ENCODE results near the gene ZNF76. TPM values are rescaled to one million over a fixed set of nuclear protein-coding genes. Genes with fewer than 3 reads are reported as not detected.

ZNF76 gene
- polyA plus RNA-seq, 1 donor from 2014 or later: 26.3 TPM

DNA sequence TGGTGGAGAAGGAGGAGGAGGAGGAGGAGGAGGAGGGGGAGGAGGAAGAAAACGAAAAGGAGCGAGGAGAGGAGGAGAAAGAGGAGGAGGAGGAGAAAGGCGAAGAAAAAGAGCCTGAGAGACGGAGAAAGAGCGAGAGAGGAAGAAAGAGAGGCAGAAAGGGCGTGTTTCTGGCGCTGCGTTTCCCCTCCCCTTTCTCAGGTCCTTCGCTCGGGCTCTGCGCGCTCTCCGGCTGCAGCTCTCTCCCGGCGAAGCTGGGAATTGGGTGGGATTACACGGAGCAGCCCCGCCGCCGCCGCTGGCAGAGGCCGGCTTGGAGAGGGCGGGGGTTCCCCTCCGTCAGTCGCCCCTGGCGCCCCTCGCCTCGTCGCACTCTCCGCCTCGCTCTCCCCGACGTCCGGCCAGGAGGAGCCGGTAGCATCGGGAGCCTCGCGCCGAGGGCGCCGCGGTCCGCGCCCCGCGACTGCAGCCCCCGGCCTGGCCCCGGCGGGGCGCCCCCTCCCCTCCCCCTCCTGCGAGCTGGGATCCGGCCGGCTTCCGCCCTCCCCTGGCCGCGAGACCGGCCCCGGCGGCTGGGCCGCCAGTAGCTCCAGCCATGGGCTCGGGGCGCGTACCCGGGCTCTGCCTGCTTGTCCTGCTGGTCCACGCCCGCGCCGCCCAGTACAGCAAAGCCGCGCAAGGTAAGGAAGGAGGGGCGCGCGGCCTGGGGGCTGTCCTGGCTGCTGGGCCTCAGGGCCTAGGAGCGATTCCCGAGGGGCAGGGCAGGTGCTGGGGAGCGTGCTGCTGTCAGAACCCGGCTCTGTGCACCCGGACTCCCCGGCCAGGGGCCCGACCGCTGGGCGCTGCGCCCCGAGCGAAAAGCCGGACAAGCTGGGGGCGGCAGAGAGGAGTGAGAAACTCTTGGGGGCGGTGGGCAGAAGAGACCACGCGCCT, 45.4 kb upstream of the ZNF76 start, which contains the start of gene SCUBE3:
TSS of gene SCUBE3 (plus strand) at position 133 of the 933 bp plus-strand sequence. CDS start at position 596, 463 bp downstream.
- Histone ChIP-seq H2AFZ (ENCODE audit: low read depth, low read length) (peak within 1 kb of the TSS; percentile 84), H4K20me1 (ENCODE audit: insufficient read depth) (no peaks in the 10 kb centered on the region), H3K4me3 (ENCODE audit: low read length) (peak within 1 kb of the TSS; percentile 97), H3K27me3 (ENCODE audit: insufficient read depth, low read depth, low read length) (no peaks in the 10 kb centered on the region), H3F3A (ENCODE audit: insufficient read depth, low read length, poor library complexity, severe bottlenecking) (no peaks in the 10 kb centered on the region), H3K27ac (ENCODE audit: low read length) (peak within 1 kb of the TSS; percentile 92), H3K9ac (ENCODE audit: low read length) (peak within 1 kb of the TSS; percentile 88), H3K9me3 (ENCODE audit: low read length) (no peaks in the 10 kb centered on the region), H3K36me3 (ENCODE audit: insufficient read depth, low read length) (no peaks in the 10 kb centered on the region), H3K79me2 (replicated peaks; ENCODE audit: insufficient read depth, low read length) (peaks cover 43% of the 10 kb centered on the region), H3K4me2 (ENCODE audit: low read length) (peak within 1 kb of the TSS; percentile 92), H3K9me2 (ENCODE audit: insufficient read depth, low read length) (no peaks in the 10 kb centered on the region)
- peak; percentile 53 for TF ChIP-seq TAF1 (IDR thresholded peaks at IDR 0.05; ENCODE audit: low read depth)
- TF ChIP-seq REST (IDR thresholded peaks at IDR 0.05; ENCODE audit: borderline replicate concordance): peak; percentile 66
- TF ChIP-seq POLR2AphosphoS5 (IDR thresholded peaks at IDR 0.05): peak; percentile 70
- peak; percentile 60 for TF ChIP-seq MXI1 (conservative IDR thresholded peaks at IDR 0.05; ENCODE audit: poor library complexity, severe bottlenecking)
- TF ChIP-seq EZH2 (IDR thresholded peaks at IDR 0.05; ENCODE audit: borderline replicate concordance, insufficient read depth, low read length, poor library complexity, severe bottlenecking): no peak

DNA sequence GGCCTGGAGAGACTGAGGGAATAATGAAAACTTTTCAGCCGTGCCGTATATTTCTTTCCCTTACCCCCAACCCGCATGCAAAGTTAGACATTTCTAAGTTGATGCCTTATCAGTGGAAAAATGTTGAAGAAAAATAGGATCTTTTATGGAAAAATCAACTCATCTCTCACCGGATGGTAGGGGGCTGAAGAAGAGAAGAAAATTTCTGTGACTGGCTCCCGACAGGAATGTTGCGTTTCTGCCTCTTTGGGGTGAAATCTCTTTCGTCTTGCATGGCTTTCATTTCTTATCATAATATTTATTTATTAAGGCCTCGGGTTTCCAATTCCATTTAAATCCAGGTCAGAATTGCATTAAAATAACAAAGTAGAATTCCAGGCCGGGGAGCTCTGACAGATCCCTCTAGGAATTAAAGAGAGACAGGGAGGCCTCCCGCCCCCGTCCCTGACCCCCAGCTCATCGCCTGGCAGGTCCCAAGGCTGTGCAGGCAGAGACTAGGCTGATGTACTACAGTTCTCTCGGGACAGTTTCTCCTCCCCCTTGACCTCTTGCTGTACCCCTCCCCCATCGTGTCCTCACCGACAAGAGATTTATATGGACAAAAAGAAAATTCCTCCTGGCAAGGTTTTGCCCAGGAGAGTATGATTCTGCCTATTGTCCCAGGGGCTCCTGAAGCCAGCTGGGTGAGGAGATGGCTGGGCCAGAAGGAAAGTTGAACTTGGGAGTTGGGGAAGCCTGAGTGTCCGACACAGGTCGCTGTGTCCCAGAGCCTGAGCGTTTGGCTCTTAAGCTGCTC, 44.5 kb upstream of the ZNF76 start:
- H3K9me3 ChIP-seq (ENCODE audit: low read length): no peaks in the 10 kb centered on the region
- peak overlapping the region; percentile 92 for H3K27ac ChIP-seq (ENCODE audit: low read length)
- peak overlapping the region; percentile 88 for H3K9ac ChIP-seq (ENCODE audit: low read length)
- H2AFZ ChIP-seq (ENCODE audit: low read depth, low read length): no peak overlapping the region
- H4K20me1 ChIP-seq (ENCODE audit: insufficient read depth): no peaks in the 10 kb centered on the region
- no peaks in the 10 kb centered on the region for H3K27me3 ChIP-seq (ENCODE audit: insufficient read depth, low read depth, low read length)
- peak overlapping the region; percentile 92 for H3K4me2 ChIP-seq (ENCODE audit: low read length)
- TF ChIP-seq RAD21 (conservative IDR thresholded peaks at IDR 0.05) (no peak), TAF1 (IDR thresholded peaks at IDR 0.05; ENCODE audit: low read depth) (no peak), MXI1 (conservative IDR thresholded peaks at IDR 0.05; ENCODE audit: poor library complexity, severe bottlenecking) (no peak), EP300 (conservative IDR thresholded peaks at IDR 0.05; ENCODE audit: poor library complexity, severe bottlenecking) (no peak), SMC3 (conservative IDR thresholded peaks at IDR 0.05; ENCODE audit: poor library complexity) (no peak), EZH2 (IDR thresholded peaks at IDR 0.05; ENCODE audit: borderline replicate concordance, insufficient read depth, low read length, poor library complexity, severe bottlenecking) (no peak), REST (IDR thresholded peaks at IDR 0.05; ENCODE audit: borderline replicate concordance) (no peak), CTCF (IDR thresholded peaks at IDR 0.05; ENCODE audit: poor library complexity, severe bottlenecking) (no peak), POLR2AphosphoS5 (IDR thresholded peaks at IDR 0.05) (no peak)
- H3K9me2 ChIP-seq (ENCODE audit: insufficient read depth, low read length): no peaks in the 10 kb centered on the region
- peaks cover 45% of the 10 kb centered on the region for H3K79me2 ChIP-seq (replicated peaks; ENCODE audit: insufficient read depth, low read length)
- no peaks in the 10 kb centered on the region for H3K36me3 ChIP-seq (ENCODE audit: insufficient read depth, low read length)
- no peaks in the 10 kb centered on the region for H3F3A ChIP-seq (ENCODE audit: insufficient read depth, low read length, poor library complexity, severe bottlenecking)
- peak overlapping the region; percentile 97 for H3K4me3 ChIP-seq (ENCODE audit: low read length)
